RWPE1 (cell line): Measurements from ENCODE around the gene APOL1.

Experiments used
- CTCF ChIA-PET: fragments of 350-600 bp; sonication (Branson Sonifier 250); formaldehyde crosslinking; extraction: SDS; loops from one replicate; lab custom pipeline; 2021; lab: Yijun Ruan, JAX
- POLR2A ChIA-PET: fragments of 400-600 bp; formaldehyde crosslinking; extraction: SDS; loops from one replicate; lab custom pipeline; 2020; ENCODE audit warnings: antibody characterized with exemption; ENCODE audit not compliant: low non-redundant PET; lab: Yijun Ruan, JAX
- DNase-seq: peaks from one replicate; pipeline ENCODE4 v3.0.0; 2012; ENCODE audit warnings: low spot score
- H3K27ac ChIP-seq: fragments of 450-650 bp; 2 replicates; pipeline ENCODE4 v1.5.1; 2017
- CTCF ChIP-seq: fragments of 450-650 bp; conservative IDR thresholded peaks from 2 replicates; pipeline ENCODE4 v1.5.1; 2017; ENCODE audit warnings: low read depth, mild to moderate bottlenecking

The APOL1 gene

GRCh38 chr22:36303115-36303467, 50.2 kb downstream of the APOL1 start:
- H3K27ac ChIP-seq = peak overlapping the region; percentile 69
- ChIA-PET POLR2A (no interaction called here), CTCF (no interaction called here)
- no peak for TF ChIP-seq CTCF
- no peak for DNase-seq

GRCh38 chr22:36303874-36304273, 50.9 kb downstream of the APOL1 start:
- CTCF ChIA-PET = no interaction called here

GRCh38 chr22:36304429-36304828, 51.5 kb downstream of the APOL1 start:
- DNase-seq = no peak
- POLR2A ChIA-PET = no interaction called here
- peak overlapping the region; percentile 69 for H3K27ac ChIP-seq
- TF ChIP-seq CTCF = no peak
- CTCF ChIA-PET = no interaction called here

More at GRCh38 chr22:36303874-36304273, 50.9 kb downstream of the APOL1 start:
- peak overlapping the region; percentile 69 for H3K27ac ChIP-seq
- TF ChIP-seq CTCF = no peak
- DNase-seq = no peak
- POLR2A ChIA-PET = no interaction called here

GRCh38 chr22:36305813-36306212, 52.9 kb downstream of the APOL1 start:
- ChIA-PET POLR2A (no interaction called here), CTCF (no interaction called here)
- TF ChIP-seq CTCF = no peak
- H3K27ac ChIP-seq = peak overlapping the region; percentile 69
- DNase-seq = no peak

GRCh38 chr22:36306227-36306626, 53.3 kb downstream of the APOL1 start:
- H3K27ac ChIP-seq = peak overlapping the region; percentile 69
- CTCF ChIA-PET = no interaction called here
- no peak for DNase-seq
- POLR2A ChIA-PET = no interaction called here
- TF ChIP-seq CTCF = no peak

GRCh38 chr22:36308880-36309279, 55.9 kb downstream of the APOL1 start:
- TF ChIP-seq CTCF = no peak
- peak overlapping the region; percentile 55 for H3K27ac ChIP-seq
- CTCF ChIA-PET = interaction anchor here (0.6 kb wide), 1 partner anchor 10 kb away, joined by 3 read pairs; no protein-coding TSS in a partner anchor
- POLR2A ChIA-PET = no interaction called here
- DNase-seq = no peak
